SW480 (cell line): Measurements from ENCODE around the gene DAND5.

Experiments
- DNase-seq: peaks from one replicate; pipeline ENCODE4 v3.0.0-alpha.2; 2016; ENCODE audit warnings: low spot score

The DAND5 gene

DNA sequence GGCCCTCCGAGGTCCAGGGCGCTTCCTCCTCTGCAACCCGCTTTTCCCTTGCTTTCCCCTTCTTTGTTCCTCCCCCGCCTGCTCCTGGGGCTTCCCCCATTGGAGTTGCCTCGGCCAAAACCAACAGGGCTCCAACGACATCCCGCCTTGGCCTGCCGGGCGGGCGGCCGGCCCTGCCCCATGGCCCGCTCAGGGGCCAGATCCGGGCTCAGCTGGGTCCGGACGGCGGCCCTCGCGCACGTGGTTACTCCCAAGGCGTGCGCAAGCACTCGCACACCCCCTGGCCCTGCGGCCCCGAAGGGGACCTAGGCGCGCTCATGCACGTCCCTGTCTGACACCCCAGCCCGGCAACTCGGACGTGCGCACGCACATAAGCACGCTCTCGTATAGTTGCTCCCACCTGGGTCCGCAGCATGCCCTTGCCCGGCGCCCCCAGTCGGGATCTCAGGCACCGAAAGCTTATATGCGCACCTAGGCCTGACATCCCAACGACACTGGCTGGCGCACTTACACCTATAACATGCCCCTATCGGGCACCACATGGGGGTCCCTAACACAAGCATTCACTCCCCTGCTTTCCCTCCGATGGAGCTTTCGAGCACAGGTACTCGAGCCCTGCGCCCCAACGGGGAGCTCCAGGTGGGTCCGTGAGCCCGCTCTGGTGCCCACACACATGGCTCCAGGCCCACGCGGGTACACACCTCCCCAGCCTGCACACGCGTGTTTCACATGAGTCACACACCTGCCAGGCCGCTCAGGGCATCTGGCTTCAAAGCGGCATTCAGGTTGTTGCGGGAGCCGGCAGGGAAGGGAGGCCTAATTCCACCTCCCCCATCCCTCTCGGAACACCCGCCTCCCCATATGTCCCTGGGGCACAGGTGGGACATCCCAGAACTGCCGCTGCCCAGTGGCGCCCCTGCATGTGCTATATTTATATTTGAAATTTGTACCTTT, 40.9 kb downstream of the DAND5 start:
- DNase-seq, result no peak

DNA sequence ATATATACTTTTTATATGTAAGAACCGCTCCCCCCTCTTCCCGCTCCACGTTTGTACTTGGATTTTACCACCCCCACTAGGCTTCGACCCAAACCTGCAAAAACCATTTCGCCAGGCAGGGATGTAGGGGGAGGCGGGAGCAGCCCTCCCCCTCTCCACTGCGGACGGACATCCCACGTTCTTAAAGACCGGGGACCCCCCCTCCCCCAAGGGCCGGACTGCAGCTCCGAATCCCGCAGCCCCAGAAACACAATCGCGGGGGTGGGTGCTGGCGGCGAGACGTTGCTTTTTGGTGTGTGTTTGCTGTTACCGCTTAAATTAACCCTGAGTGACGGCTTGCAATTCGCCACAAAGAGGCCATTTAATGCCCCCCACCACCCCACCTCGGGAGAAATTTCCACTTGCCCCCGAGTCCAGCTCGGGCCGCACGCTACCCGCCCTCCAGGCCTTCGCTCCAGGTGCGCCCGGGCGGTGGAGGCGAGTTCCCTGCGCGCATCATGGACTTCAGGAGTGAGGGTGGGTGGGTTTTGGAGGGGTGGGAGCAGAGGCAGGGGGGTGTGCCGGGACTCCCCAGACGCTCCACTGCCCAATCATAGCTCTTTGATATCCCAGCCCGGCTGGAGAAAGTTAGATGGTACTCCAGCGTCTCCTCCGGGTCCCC, 41.7 kb downstream of the DAND5 start:
- DNase-seq, result no peak

DNA sequence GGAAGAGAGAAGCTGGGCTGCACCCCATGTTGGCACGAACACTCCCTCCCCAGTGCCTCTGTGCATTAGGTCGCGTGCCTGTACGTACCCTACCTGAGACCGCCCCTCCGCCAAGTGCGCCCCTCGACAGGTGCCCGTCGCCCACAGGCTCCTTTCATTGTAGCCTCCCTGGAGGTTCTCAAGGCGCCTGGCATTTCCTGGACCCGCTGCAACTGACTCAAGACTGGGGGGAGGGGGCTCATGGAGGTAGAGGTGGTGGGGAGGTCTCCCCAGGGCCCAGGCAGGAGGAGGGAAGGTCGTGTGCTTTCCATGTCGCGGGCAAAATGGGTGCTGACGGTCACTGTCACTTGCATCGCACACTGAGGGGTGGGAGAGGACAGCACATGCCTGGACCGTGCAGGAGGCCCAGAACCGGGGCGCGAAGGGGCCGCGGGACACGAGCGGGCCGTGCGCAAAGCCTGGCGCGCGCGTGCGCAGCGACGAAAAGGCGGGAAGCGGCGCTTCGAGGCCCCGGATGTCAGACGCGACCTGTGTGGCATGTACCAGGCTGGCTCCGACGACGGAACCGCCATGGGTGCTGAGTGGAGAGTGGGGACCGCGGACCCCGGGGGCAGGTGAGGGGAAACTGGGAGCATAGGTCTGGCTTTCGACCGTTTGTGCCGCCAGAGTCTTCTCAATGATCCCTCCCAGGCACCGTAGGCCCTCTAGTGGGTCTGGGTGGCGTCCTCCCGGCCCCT, 42.4 kb downstream of the DAND5 start:
- DNase-seq, result no peak

DNA sequence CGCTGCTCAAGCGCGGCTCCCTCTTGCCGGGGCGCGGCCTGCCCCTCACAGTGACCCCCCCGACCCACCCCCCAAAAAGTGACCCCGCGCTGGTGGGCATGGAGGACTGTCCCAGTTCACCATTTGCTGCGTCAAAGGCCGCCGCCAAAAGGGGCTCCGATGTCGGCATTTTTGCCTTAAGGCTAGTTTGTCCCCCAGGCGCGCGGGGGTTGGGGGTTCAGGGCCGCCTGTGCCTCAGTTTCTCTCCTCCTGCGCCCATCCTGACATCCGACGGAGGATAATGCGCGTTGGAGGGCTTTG, 43.0 kb downstream of the DAND5 start:
- no peak for DNase-seq

DNA sequence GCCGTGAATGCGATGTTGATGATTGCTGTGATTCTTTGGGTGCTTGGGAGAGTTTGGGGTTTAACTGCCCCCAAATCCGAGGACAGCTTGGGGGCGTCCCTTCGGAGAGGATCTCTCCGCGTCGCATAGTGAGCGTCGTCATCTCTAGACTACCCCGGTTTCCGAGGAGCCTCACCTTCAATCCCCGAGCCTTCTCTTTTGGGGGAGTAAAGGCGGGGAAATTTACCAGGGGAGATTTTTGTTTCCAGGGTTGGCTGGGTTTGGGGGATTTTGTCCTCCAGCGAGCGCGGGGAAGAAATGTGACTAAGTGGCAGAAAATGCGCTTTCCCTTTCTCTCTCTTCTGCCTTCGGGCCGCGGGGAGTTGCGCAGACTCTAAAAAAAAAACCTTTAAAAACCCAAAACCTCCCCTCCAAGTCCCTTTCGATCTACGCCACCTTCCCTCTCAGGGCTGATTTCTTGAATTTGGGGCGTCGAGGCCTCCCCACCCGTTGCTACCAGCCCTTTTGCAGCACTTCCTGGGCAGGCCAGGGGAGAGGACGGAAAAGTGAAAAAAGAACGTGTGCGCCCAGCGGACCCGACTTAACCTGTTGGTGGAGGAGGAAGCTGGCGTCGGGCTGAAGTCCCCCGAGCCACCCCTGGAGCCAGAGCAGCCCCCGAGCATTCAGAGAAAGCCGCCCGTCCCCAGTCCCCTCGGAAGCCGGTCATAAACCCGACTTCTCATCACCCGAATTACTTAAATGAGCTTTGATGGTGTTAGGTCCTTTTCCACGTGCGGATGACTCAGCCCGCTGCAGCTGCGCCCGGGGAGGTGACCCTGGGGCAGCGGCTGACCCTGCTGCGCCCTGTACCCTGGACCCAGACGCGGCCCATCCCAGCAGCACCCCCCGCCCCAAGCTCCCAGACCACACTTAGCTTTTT, 43.6 kb downstream of the DAND5 start:
- peak; percentile 72 for DNase-seq

DNA sequence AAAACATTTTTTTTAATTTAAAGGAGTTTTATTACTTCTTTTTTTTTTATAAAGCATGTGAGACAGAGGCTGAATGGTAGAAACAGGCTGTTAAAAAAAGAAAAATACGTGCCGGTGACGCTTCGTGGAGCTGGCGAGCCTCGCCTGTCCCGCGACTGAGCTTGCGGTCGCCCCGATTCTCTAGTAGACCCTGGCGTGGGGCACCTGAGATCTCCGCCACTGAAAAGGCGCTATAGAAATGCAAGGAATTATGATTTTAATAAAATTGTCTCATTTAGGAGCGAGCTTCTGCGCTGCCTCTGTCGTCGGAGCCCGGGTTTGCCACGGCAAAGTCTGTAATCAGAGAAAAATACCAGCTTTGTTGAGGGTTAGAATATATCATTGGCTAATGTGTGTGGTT, 44.3 kb downstream of the DAND5 start:
- DNase-seq, result no peak

DNA sequence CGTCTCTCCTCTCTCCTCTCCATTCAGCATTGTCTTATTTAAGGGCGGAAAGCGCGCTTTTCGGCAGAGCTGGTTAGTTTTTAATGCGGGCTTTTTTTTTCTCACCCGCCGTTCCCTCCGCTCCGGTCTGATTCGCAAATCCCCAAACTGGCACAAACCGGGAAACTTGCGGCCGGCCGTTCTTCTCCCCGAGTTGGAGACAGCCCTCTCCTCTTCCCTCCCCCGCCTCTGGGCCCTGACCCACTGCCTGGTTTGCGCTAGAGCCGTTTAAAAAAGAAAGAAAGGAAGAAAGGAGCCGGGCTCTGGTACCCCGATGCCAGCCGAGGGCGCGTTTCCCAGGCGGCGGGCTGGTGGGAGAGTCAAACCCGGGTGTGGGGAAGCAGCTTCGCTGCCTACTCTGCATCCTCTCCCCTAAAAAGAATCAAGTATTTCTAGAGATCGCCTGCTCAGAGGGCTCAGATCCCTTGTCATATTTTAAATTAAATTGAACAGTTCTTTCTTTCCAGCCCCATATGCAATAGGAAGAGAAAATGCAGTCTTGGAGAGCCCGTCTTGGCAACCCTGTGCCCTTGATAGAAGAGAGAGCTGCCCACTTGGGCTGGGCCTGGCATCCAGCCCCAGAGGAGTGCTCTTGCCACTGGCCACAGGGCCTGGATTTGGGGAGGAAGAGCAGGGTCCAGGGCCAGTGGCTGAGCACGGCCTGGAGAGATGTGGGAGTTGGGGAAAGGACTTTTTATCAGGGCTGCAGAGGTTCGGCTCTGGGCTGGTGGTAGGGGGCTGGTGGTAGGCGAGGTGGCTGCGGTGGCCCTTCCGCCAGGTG, 44.9 kb downstream of the DAND5 start:
- no peak for DNase-seq

DNA sequence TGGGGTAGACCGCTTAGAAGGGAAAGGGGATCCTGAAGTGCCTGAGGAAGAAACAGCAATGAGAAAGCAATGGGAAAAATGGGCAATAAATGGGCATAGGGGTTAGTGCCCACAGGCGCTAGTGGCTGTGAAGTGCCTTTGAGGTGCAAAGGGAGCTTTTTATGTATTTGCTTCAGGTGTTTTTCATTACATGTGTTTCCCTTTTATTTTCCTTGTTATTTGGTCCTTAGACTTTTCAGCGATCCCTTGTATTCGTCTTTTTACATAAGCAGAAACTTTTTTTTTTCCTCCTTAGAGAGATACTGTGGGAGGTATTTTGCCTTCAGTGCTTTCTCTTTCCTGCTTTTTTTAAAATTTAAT, 45.5 kb downstream of the DAND5 start:
- no peak for DNase-seq

DNA sequence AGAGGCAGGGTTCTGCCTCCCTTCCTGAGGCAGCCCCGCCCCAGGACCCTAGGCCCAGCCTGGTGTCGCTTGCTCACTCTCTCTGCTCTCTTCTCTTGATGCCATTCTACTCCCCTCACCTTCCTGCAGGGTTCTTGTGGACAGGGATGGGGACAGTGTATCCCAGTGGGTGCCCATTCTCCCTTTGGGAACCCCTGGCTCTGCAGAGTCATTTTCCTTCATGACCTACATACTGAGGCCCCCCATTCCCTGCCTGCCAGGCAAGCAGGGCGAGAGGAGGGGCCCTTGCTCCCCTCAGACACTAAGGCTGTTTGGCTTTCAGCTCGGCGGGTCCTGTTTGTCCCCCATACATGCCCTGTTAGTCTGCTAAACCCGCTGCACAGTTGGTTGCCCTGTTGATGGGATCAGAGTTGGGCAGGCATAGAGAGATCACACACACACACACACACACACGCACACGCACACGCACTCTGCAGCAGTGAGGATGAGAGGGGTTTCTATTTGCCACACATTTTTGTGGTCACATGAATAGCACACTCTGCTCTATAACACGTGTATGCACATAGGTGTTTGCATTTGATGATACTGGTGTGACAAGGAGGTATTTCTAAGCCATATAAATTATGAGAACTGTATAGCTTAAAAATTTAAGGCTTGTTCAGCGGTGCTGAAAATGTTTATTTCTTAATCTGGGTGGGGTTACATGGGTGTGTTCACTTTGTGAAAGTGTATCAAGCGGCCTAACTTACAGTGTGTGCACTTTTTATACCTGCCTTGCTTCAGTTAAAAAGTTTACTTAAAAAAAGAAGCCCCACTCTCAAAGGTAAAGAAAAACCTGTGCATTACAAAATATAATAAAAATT, 46.2 kb downstream of the DAND5 start:
- peak; percentile 91 for DNase-seq

DNA sequence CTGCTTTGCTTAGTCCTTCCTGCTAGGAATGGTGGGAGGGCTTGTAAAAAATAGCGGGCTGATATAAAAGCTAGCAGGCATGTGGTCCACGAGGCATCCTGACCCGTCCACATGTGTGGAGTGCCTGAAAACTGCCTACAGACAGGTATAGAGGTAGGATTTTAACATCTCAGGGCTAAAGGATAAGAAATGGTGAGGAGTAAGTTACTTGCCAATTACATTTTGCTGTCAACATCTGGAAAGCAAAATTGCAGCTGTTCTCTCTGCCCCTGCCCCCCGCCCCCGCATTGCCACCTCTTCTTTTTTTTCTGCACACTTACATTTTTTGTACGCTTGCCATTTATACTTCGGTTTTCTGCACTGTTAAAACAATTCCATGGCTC, 46.9 kb downstream of the DAND5 start:
- no peak for DNase-seq

DNA sequence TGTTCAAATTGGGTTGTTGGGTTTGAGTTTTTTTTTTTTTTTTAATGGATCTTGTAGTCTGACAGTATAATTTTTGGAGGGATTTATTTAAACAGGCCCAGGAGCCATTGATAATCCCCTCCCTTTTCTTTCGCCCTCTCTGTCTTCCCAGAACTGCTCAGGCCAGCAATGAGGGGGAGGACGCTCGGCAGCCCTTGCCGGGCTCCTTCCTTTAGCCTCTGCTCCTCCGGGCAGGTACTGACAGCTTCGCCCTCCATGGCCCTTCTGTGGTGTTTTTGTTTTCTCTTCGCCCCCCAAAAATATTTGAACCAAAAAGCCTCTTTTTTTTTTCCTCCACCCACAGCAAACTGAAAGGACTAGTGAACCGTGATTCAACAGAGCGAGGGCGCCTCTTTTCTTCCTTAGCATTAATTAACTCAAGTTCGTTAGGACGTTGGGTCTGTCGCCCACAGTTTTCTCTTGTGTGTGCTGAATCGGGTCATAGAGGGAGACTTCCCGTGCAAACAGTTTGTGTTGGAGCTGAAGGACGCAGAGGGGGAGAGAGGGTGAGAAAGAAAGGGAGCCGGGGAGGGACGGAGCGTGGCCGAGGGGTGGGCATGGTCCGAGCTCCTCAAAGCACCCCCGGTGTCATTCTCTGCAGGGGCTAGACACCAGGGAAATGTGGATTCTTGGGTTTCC, 47.4 kb downstream of the DAND5 start:
- DNase-seq, result no peak

DNA sequence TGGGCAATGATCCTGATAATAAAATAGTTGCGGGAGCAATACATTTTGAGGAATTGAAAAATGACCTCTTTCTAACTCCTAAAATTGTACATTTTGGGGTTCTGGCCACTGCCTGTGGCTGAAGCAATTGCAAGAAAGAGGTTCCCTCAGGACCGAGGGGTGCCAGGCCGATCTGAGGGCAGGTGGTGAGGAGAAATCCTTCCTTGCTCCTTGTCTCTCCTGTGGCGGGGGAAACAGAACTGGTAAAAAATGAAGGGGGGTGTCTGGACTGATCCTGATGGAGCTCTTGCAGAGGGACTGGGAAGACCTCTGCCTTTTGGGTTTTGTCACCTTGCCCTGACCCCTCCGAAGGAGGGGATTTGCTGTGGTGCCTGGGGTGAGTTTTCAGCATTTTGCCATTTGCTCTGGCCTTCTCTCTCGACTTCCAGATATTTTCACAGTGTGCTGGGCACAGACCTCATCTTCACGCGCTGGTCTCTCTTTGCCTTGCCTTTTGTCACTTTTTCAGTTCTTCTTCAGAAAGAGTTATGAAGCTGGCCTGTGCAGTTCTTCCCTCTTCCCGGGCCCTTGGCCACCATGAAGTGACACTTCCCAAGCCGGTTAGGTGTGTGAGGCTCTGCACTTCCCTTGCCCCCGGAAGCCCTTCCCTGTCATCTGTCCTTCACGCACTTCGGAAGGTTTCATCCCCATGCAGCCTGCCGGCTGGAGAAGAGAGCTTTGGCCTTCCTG, 48.1 kb downstream of the DAND5 start:
- DNase-seq, result no peak

DNA sequence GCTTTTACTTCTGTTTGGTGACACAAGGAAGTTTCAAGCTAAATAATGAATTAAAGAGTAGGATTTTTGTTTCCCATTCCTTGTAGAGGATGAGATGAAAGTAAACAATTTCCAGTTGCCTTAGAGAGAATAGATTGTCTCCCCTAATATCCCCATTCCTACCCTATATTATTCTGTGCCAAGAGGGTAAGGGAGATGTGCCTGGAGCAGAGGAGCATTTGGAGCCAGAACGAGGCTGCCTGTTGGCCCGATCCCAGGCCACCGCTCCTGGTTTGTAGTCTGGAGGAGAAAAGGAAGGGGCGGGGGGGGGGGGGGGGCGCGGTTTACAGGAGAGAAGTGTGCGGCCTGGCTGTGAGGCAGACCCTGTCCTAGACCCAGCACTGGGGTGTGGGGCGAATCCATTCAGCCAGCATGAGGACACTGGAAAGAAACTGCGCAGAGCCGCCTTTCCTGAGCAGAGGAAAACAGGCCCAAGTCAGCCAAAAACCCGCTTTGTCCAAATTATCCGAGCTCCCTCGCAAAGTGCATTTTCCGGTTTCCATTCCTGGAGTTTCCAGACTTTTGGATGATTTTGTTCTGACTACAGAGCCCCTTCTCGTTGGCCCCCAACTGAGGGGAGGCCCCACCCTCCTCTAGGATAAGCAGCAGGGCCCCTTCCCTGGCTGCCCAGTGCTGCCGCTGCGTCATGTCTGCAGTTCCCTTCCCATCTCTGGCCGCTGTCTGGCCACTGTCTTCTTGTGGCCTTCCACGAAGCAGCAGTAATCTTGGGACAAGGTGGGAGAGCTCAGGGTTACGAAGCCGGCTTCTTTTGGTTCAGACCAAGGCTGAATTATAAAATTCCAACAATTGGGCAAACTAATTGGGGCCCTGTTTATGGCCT, 48.9 kb downstream of the DAND5 start:
- no peak for DNase-seq

DNA sequence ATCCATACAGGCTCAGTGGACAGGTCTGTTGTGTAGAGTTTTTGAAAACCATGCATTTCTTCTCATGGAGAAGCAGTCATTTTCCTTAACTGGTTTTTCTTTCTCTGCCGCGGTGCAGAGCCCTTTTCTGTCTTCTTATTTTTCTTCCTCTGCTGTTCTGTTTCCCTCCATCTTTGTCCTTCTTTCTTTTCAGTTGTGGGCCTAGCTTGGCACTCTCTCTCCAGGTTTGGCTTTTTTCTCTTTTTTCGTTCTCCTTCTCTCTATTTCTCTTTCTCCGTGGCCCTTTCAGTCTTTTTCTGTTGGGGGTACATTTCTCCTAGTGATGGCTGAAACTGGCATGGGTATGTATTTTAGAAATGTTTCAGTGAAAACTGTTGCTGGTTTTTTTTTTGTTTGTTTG, 50.0 kb downstream of the DAND5 start:
- DNase-seq, result no peak

DNA sequence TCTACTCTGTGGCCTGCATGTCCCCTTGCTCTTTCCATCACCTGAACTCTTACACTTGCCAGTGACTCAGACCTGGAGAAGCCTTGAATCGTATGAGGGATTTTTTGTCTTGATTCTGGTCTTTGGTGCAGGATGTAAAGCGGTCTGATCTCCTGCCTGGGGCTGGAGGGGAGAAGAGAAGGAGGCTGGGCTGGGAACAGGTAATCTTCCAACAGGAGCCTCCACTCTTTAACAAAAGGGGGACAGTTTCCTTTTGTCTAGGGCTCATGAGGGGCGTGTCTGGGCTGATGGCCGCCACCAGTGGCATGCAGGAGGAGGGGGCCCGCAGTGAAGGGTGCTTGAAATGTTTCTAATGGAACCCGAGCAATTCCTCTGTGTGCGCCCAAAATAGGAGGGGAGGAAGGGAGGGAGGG, 50.6 kb downstream of the DAND5 start:
- no peak for DNase-seq

DNA sequence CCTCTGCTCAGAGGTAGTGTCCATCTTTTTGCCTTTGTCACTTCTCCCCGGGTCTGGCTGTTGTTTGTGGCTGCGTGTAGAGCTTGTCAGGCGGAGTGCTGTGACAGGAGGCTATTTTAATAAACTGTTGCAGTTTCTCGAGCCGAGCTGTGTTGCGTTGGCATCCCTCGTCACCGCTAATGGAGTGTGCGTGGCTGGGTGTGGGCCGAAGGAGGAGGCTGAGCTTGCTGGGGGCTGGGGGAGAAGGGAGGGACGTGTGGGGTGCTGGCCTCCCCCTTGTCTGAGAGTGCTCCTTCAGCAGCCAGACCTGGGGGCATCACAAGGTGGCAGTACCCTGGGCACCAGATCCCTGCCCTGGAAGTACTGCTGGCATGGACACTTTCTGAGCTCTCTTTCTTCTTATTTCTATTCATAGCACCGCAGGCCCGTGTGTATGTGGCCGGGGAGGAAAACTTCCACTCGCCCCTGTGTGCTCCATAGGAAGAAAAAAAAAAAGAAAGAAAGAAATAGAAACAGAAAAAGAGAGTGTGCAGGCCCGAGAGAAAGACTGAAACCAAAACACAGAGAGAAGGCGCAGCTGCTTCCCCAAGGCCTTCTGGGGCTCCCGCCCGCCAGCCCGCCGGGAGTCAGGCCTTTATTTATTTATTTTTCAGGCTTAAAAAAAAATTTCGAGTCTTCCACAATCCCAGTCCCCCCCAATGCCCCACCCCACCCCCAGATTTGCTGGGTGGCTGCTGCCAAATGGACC, 52.9 kb downstream of the DAND5 start:
- DNase-seq, result peak; percentile 25
